HG03039 (cell line): Measurements from ENCODE around the gene TRIM5.

Experiments used
- ATAC-seq: cut with Tn5 transposase; IDR thresholded peaks from one replicate; pipeline ENCODE4 v1.9.1; 2021; ENCODE audit warnings: mild to moderate bottlenecking, moderate library complexity; ENCODE audit not compliant: unreplicated experiment

TRIM5 gene

DNA sequence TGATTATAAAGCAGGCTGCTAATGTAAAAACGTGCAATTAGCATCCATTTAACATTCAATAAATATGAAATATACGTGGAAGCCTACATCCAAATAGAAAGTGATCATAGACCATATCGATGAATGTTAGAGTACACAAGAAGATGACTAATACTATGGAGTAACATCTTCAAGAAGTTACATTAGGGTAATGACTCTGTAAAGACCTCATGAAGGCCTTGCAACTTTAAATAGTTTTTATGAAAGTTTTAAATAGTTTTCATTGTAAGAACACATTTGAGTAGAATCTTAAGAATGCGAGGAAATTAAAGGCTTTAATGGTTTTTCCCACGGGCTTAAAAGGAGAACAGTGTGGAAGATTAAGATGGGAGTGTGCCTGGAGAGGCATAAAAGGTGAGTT lies 58.7 kb downstream of the TRIM5 start:
- ATAC-seq: no peak

DNA sequence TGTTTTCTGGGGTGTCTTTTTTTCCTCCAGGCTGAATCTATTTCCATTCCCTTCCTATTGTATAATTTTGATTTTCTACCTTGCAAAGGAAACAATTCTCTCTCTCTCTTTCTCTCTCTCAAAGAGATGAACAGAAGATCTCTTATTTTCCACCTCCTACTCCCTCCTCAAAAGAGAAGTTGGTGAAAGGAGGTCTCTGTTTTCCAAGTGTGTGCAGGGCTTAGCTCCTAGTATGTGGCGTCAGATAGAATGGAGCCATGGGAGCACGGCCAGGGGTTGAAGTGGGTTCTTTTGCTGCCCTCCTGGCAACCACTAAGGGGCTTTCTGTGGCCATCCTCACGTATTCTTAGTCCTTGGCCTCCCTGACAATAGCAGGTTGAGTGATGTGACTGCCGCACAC lies 59.6 kb downstream of the TRIM5 start:
- ATAC-seq: no peak

DNA sequence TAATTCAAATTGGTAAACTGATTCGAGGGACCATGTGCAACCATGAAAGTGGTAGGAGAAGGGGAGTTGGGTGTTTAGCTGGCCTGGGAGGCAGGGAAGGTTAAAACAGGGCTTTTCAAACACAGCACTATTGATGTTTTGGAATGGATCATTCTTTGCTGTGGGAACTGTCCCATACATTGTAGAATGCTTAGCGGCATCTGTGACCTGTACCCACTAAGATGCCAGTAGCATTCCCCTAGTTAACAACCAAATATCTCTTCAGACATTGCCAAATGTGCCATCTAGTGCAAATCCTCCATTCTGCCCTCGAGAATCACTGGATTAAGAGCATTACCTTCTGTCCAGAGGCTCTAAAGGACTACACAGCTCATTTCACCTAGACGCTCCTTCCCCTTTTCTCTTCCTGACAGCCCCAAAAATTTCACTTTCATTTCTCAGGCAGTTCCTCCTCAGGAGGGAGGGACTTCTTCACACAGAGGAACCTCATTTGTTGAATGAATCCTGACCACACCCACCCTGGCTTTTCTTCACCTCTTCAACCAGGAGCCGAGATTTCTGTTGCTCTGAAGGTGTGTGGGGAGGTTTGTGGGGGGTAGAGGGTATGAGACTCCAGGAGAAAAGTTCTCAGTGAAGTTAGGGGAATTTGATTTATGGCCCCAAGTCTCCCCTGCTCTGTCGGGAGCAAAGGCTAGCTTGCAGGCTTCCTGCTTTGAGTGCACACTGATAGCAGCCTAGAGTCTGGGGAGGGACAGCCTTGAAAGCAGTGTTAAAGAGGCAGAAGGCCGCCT lies 60.2 kb downstream of the TRIM5 start, which contains the start of gene TRIM34:
Gene TRIM34 (plus strand): TSS at position 513 of the 791 bp plus-strand sequence. CDS start 7,331 bp downstream, outside the sequence.
- peak; percentile 97 for ATAC-seq

DNA sequence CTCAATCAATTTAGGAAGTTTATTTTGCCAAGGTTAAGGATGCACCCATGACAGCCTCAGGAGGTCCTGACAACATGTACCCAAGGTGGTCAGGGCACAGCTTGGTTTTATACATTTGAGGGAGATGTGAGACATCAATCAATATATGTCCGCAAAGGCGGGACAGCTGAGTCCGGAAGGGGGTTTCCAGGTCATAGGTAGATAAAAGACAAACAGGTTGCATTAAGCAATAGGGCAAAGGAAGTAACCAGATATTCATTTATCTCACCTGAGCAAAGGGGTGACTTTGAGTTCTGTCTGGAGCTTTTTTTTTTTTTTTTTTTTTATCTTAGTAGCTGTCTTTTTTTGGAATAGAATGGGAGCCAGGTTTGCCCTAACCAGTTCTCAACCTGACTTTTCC lies 62.1 kb downstream of the TRIM5 start:
- ATAC-seq: no peak

DNA sequence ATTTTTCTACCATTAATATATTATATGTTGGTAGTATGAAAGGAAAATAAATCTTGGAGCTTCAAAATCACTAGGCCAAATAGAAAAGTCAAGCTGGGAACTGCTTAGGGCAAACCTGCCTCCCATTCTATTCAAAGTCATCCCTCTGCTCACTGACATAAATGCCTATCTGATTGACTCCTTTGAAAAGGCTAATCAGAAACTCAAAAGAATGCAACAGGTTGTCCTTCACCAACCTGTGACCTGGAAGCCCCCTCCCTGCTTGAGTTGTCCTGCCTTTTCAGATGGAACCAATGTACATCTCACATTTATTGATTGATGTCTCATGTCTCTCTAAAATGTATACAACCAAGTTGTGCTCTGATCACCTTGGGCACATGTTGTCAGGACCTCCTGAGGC lies 63.3 kb downstream of the TRIM5 start:
- ATAC-seq: no peak

DNA sequence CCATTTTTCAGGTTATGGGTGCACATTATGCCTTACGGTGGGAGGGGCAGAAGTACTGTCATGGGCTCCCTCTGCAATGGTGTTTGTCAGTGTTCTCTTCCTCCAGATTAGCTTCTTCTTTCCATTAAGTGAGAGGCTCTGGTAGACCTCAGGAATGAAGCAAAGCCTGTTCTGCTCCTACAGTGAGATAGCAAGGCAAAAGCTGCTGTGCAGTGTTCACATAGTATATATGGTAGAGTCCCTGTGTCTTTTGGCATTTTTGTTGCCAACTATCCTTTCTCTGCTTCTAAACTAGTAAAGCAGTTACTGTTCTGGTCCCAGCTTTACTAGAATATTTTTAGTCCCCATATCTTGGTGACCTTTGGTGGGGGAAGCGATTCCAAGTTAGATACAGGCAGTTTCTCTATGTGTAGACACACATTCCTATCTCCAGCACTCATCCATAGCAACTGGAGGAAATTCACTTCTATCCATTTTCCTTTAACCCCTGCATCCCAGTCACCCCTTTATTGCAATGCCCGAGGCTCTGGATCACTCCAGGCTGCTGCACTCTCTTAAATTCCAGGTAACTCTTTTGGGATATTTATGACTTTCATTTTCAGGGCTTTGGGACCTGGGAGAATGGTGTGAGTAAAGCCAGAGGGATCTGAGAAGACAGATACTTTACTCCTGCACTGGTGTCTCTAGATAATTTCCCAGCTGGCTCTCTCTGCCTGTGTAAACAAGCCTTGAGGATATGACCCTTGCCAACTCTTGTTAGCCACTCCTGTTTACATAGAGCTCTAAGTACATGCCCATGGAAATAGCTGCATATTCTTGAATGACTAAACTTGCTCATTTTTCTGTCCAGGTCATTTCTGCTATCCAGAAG lies 64.0 kb downstream of the TRIM5 start:
- no peak for ATAC-seq

DNA sequence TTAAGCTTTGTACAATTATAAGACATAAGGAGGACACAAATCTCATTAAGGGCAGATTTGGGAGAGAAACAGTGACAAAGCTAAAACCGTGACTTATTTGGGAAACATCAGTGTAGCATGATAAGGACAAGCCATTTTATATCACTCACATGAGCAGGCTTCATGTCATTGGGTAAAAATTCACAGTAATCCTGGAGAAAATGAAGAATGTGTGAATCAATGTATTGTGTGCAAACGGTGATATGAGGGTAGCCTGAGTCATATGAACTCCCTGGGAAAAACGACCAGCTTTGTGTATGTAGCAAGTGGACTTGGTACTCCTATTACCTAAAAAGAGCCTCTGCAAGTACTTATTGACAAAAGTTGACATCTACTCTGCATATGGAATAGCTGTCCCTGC lies 66.1 kb downstream of the TRIM5 start:
- no peak for ATAC-seq
